Esophagus muscularis mucosa (tissue), 4 donors: ENCODE results near the gene ARHGAP5.

ENCODE experiments used
- CTCF ChIP-seq, 3 experiments: fragments of 200-600 bp in 2 of 3; fragments of 450-650 bp in 1 of 3; sonication (generic) in 2 of 3; IDR thresholded peaks; one replicate each; pipeline ENCODE4 v1.5.1; 2017 to 2019; ENCODE audit warnings: antibody characterized with exemption in 3 of 3, mild to moderate bottlenecking in 2 of 3, moderate library complexity in 1 of 3
- EP300 ChIP-seq: sonication (generic); formaldehyde crosslinking; IDR thresholded peaks from one replicate; pipeline ENCODE4 v1.6.1; 2017; ENCODE audit warnings: antibody characterized with exemption
- POLR2A ChIP-seq: fragments of 450-650 bp; IDR thresholded peaks from one replicate; pipeline ENCODE4 v1.6.1; 2017; ENCODE audit warnings: antibody characterized with exemption, moderate library complexity, mild to moderate bottlenecking, low read depth
- POLR2AphosphoS5 ChIP-seq, 2 donors: sonication (generic); formaldehyde crosslinking; IDR thresholded peaks; one replicate each; pipeline ENCODE4 v1.6.1; 2017; ENCODE audit warnings: antibody characterized with exemption in 2 of 2

- no peak for TF ChIP-seq EP300
- TF ChIP-seq CTCF (IDR thresholded peaks at IDR 0.05): no peak
- TF ChIP-seq POLR2A: no peak
- TF ChIP-seq POLR2AphosphoS5 (IDR thresholded peaks at IDR 0.05): no peak
Measured at GRCh38 chr14:32104308-32104707, 27.2 kb downstream of the ARHGAP5 start.
